Duodenal mucosa (tissue), 2 donors: ENCODE measurements around the gene MTCL3.

Source experiments
- H3K27ac ChIP-seq: one replicate; pipeline ENCODE4 v1.7.0; 2013; ENCODE audit warnings: low read depth, low read length
- H3K27me3 ChIP-seq, 2 donors: one replicate each; pipeline ENCODE4 v1.7.0; 2013; ENCODE audit warnings: low read length in 2 of 2, control low read depth in 1 of 2; ENCODE audit not compliant: insufficient read depth in 2 of 2, control insufficient read depth in 1 of 2
- H3K36me3 ChIP-seq, 2 donors: one replicate each; pipeline ENCODE4 v1.7.0; 2013; ENCODE audit warnings: low read length in 2 of 2, control low read depth in 1 of 2; ENCODE audit not compliant: insufficient read depth in 2 of 2, control insufficient read depth in 1 of 2
- H3K4me1 ChIP-seq, 2 donors: one replicate each; pipeline ENCODE4 v1.7.0; 2013; ENCODE audit warnings: low read length in 2 of 2, control low read depth in 1 of 2; ENCODE audit not compliant: insufficient read depth in 2 of 2, control insufficient read depth in 1 of 2
- H3K4me3 ChIP-seq, 2 donors: one replicate each; pipeline ENCODE4 v1.7.0; 2013; ENCODE audit warnings: low read length in 2 of 2, low read depth in 1 of 2
- H3K9ac ChIP-seq, 2 donors: one replicate each; pipeline ENCODE4 v1.7.0; 2013; ENCODE audit warnings: low read length in 2 of 2, low read depth in 1 of 2
- H3K9me3 ChIP-seq, 2 donors: one replicate each; pipeline ENCODE4 v1.7.0; 2013; ENCODE audit warnings: low read length in 2 of 2, control low read depth in 1 of 2; ENCODE audit not compliant: control insufficient read depth in 1 of 2

Gene MTCL3

DNA sequence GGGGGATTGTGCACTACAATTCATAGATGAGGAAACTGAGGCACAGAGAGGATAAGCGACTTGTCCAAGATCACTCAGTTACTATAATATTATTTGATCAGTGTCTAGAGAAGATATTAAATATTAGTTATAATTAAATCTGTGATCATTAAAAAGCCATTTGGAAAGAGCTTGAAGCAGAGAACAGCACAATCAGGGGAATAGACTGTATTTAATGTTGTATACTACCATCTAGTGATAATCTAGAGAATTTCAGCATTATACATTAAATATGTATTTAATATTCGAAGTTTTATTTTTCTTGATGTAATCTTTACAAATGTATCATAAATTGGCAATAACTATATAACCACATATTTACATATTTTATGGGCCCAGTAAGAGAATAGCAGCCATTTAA is 20.1 kb upstream of the MTCL3 start:
- Histone ChIP-seq H3K36me3 (no peaks in the 10 kb centered on the region), H3K9me3 (no peaks in the 10 kb centered on the region), H3K4me1 (no peaks in the 10 kb centered on the region), H3K9ac (no peak overlapping the region), H3K27me3 (no peaks in the 10 kb centered on the region), H3K27ac (no peak overlapping the region), H3K4me3 (no peak overlapping the region)

DNA sequence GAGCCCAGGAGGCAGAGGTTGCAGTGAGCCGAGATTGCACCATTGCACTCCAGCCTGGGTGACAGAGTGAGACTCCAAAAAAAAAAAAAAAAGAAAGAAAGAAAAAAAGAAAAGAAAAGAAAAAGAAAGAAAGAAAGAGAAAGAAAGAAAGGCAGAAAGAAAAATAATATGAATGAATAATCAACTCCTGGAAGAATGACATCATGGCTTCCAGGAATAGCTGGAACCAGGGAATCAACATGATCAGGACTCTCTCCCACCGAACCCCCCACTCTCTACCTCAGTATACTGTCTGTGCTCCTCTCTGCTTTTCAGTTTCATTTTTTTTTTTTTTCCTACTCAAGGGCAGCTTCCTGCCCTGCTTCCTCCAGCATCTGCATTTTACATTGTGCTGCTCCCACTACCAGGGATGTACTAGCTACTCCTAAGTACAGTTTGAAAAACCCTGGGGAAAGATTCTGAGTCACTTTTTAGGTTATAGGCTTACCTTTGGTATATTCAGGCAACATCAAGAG is 19.7 kb upstream of the MTCL3 start:
- Histone ChIP-seq H3K27me3 (no peaks in the 10 kb centered on the region), H3K9me3 (no peaks in the 10 kb centered on the region), H3K27ac (no peak overlapping the region), H3K36me3 (no peaks in the 10 kb centered on the region), H3K4me3 (no peak overlapping the region), H3K4me1 (no peaks in the 10 kb centered on the region), H3K9ac (no peak overlapping the region)

DNA sequence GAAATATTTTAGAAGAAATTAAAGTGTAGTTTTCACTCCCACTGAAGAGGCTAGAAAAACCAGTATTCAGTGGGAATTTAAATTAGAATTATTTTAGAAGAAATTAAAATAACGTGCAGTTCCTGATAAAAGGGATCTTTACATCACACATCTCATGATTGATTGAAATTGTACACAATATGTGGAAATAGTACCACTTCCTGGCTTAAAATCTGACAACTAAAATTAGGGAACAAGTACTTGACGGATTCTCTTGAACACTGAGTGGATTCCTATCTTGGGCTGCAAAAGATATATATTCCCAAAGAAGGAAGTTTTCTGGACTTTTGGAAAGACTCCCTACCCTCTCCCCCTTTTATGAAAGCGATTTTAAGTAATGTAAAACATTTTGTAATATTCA is 14.6 kb upstream of the MTCL3 start:
- no peak overlapping the region for H3K27ac ChIP-seq
- no peaks in the 10 kb centered on the region for H3K36me3 ChIP-seq
- no peak overlapping the region for H3K4me3 ChIP-seq
- H3K27me3 ChIP-seq: peaks cover 0 to 2% of the 10 kb centered on the region in 2 donors
- no peaks in the 10 kb centered on the region for H3K4me1 ChIP-seq
- no peak overlapping the region for H3K9ac ChIP-seq
- no peaks in the 10 kb centered on the region for H3K9me3 ChIP-seq

DNA sequence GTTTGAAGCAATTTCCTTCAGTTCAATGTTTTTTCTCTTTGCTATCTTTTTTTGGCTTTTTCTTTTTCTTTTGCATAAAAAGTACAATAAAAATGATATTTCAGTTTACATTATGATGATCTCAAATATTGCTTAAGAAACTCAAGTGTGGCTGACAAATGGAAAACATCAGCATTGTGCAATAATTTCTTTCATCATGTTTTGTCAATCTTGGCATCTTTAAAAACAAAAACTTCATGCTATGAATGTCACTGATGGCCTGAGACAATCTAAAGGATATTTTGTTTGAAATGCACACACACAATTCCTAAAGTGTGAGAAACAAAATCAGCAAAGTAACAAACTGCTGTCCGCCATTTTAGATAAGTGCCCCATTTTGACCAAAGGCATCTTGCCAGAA is 13.9 kb upstream of the MTCL3 start:
- no peak overlapping the region for H3K9ac ChIP-seq

DNA sequence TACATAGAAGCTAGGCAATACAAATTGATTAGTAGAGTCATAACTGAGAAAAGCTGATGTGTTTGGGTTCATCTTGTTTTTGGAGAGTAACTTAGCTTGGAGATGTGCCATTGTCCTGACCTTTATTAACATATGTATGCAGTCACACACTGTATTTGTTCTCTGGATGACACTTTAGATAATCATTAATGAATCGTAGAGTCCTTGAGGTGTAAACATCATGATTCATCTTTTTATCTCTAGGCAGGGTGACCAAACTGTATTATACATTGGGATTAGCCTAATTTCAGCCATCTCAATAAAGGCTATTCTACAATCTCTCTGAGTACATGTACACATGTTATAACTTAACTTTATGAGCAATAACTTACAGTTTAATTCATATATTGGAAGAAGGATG is 3.6 kb upstream of the MTCL3 start:
- Histone ChIP-seq H3K4me3 (no peak overlapping the region), H3K27me3 (peaks cover 13 to 24% of the 10 kb centered on the region in 2 donors), H3K27ac (no peak overlapping the region), H3K9me3 (no peaks in the 10 kb centered on the region), H3K9ac (no peak overlapping the region), H3K4me1 (no peaks in the 10 kb centered on the region), H3K36me3 (no peaks in the 10 kb centered on the region)

More for the DNA sequence above, 13.9 kb upstream of the MTCL3 start:
- Histone ChIP-seq H3K4me1 (no peaks in the 10 kb centered on the region), H3K27ac (no peak overlapping the region), H3K36me3 (no peaks in the 10 kb centered on the region), H3K9me3 (no peaks in the 10 kb centered on the region), H3K4me3 (no peak overlapping the region), H3K27me3 (peaks cover 0 to 2% of the 10 kb centered on the region in 2 donors)

DNA sequence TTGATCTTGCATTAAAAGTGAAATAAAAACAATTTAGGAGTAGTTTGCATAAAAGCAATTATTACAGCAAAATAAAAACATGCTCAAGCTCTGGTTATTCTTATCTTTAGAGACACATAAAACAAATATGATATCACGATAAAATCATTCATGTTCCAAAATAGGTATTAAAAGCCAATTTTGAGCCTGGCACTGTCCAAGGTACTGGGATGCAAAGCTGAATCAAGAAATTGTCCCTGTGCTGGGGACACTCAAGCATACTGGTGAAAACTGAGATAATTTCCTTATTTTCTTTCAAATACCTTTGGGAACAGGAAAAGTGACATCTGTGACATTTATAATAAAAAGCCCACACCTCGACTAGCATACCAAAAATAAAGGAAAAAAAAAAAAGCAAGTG is 931 bp upstream of the MTCL3 start:
- Histone ChIP-seq H3K9ac (no peak overlapping the region), H3K9me3 (no peaks in the 10 kb centered on the region), H3K27ac (no peak overlapping the region), H3K4me1 (peaks cover 8 to 10% of the 10 kb centered on the region in 2 donors), H3K36me3 (no peaks in the 10 kb centered on the region), H3K4me3 (no peak overlapping the region), H3K27me3 (peaks cover 25 to 43% of the 10 kb centered on the region in 2 donors)

DNA sequence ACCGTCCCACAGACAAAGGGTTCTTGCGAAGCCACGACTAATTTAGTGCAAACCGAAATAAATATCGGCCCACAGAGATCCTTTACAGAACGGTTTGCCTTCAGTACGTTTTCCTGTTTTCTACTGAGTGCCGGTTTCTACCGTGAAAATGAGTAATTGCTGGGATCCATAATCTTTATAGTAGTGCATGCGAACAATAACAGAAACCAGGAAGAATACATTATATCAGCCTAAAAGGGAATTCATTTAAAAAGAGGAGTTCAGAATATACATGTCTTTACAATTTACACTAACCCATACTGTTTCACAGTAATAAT is 292 bp upstream of the MTCL3 start:
- H3K27ac ChIP-seq: no peak overlapping the region
- H3K4me1 ChIP-seq: peaks cover 8 to 16% of the 10 kb centered on the region in 2 donors
- no peaks in the 10 kb centered on the region for H3K36me3 ChIP-seq
- peaks cover 31 to 50% of the 10 kb centered on the region in 2 donors for H3K27me3 ChIP-seq
- H3K9me3 ChIP-seq: no peaks in the 10 kb centered on the region
- peak overlapping the region in 1 of 2 donors; percentile 3 for H3K4me3 ChIP-seq
- H3K9ac ChIP-seq: no peak overlapping the region

DNA sequence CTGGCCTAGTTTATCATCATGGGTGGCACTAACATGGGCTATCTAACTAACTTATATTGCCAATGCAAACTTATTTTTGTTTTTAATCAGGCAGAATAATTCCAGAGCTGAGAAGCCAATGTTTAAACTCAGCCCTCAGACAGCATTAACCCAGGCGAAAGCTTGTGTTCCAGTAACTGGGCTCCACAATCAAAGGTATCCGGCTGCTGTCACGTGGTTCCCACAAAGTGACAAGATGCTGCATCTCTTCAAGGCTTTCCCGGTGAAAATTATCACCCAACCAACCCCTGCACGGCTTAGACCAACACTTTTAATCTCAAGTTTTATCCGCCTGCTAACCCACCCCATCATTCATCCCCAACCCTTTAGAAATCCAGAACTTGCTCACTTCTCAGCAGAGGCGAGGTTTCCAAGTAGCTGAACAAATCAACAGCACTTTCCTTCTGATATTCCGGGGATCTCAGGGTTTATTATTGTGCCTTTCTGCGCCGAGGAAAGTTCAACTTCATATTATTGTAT is 885 bp downstream of the MTCL3 start:
- no peaks in the 10 kb centered on the region for H3K9me3 ChIP-seq
- no peak overlapping the region for H3K4me3 ChIP-seq
- no peaks in the 10 kb centered on the region for H3K36me3 ChIP-seq
- no peak overlapping the region for H3K9ac ChIP-seq
- H3K4me1 ChIP-seq: peaks cover 8 to 17% of the 10 kb centered on the region in 2 donors
- H3K27ac ChIP-seq: no peak overlapping the region
- H3K27me3 ChIP-seq: peaks cover 33 to 60% of the 10 kb centered on the region in 2 donors

DNA sequence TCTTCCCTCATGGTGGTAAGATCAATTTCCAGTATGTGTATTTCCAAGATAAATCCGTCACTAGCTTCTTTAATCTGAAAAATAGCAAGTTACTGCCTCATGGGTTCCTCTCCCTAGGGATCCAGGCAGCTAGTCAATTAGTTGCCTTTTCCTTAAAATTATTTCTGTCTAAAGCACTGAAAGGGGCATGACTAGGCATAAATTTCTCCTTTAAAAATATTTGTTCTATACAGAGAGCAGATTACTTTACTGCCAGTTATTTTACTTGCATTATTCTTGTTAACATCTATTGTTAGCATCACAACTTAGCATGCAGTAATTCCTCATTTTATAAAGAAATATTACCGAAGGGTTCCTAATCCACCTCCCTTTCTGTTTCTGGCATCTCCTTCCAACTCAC is 1.4 kb downstream of the MTCL3 start:
- no peak overlapping the region for H3K4me3 ChIP-seq
- H3K36me3 ChIP-seq: no peaks in the 10 kb centered on the region
- peaks cover 8 to 17% of the 10 kb centered on the region in 2 donors for H3K4me1 ChIP-seq
- no peaks in the 10 kb centered on the region for H3K9me3 ChIP-seq
- peaks cover 33 to 60% of the 10 kb centered on the region in 2 donors for H3K27me3 ChIP-seq
- no peak overlapping the region for H3K9ac ChIP-seq
- no peak overlapping the region for H3K27ac ChIP-seq

DNA sequence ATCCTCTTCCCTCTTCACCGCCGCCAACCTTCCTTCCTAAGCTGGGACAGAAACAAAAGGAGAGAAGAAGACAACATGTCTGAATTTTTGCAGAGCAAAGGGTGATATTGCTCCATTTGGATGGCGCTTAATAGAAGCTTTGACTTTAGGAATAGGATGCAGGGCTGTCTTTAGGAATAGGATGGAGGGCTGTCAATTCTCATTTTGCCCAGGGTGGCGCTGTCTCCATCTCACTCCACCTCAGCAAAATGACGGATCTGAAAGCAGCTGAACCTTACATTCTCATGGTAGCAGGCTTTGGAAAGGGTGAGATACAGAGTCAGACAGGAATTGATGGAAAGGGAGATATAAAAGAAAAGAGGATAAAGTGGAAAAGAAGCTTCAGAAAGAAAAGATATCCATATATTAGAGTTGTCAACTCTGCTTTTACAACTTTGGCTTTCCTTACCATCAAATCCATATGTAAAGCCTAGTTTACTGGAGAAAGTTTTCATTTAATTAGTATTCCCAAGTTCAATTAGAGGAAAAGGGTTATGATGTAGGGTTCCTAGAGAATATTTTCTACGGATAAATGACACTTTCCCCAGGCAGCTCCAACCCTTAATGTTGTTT is 2.4 kb downstream of the MTCL3 start:
- peak overlapping the region in 1 of 2 donors; percentile 8 for H3K9ac ChIP-seq
- H3K4me3 ChIP-seq: peak overlapping the region; percentile 65 to 70
- H3K9me3 ChIP-seq: no peaks in the 10 kb centered on the region
- H3K27me3 ChIP-seq: peaks cover 33 to 60% of the 10 kb centered on the region in 2 donors
- H3K27ac ChIP-seq: no peak overlapping the region
- peaks cover 8 to 17% of the 10 kb centered on the region in 2 donors for H3K4me1 ChIP-seq
- H3K36me3 ChIP-seq: no peaks in the 10 kb centered on the region
